HG02981 (cell line): Measurements from ENCODE around the gene CACNB3.

Experiments used
- ATAC-seq: cut with Tn5 transposase; IDR thresholded peaks from one replicate; pipeline ENCODE4 v1.9.1; 2021; ENCODE audit warnings: mild to moderate bottlenecking, moderate library complexity; ENCODE audit not compliant: unreplicated experiment

The CACNB3 gene

DNA sequence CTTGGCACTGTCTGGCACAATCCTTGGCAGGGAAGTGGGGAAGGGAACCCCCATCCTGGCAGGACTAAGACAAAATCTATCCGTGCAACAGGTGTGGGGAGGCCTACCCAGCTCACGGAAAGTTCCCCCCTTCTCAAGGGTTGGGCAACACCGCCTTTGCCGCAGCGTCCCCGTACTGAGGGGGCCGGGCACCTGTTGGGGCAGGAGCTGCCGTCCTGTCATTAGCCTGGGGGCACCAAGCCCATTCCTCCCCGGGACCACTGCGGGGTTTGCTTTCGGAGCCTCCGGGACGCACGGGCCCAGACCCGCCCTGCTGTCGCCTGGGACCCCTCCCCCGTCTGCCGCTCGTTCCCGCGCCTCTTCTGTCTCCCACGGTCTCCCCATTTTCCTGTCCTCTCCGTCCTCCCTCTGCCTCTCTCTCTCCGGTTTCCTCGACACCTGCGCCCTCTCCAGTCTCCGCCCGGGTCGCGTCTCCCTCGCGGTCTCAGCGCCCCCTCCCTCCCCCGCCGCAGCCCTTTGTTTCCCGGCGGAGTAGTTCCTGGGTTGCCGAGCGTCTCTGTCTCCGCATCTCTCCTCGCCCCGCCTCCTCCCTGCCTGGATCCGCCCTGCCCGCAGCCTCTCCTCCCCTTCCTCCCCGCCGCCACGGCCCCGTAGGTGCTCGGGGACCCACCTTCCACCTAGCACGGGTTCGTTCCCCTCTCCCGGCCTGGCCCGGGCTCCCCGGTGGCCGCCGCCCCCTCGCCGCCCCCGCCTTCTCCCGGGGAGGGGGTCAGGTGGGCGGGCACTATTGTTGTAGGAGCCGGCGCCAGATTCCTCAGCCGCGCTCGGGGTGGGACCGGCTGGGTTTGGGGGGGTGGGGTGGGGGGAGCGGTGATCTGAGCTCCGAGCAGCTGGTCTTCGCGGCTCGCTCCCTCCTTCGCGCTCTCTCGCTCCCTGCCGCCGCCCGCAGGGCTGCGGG lies at the start of gene CACNB3:
TSS of gene CACNB3 (plus strand) at position 624 of the 958 bp plus-strand sequence. CDS start 434 bp downstream, outside the sequence.
- ATAC-seq = peak; percentile 34

- ATAC-seq = no peak
Measured at GRCh38 chr12:48768736-48769135, 49.6 kb upstream of the CACNB3 start.

GRCh38 chr12:48770756-48771155 lies 47.5 kb upstream of the CACNB3 start:
- ATAC-seq = no peak

DNA sequence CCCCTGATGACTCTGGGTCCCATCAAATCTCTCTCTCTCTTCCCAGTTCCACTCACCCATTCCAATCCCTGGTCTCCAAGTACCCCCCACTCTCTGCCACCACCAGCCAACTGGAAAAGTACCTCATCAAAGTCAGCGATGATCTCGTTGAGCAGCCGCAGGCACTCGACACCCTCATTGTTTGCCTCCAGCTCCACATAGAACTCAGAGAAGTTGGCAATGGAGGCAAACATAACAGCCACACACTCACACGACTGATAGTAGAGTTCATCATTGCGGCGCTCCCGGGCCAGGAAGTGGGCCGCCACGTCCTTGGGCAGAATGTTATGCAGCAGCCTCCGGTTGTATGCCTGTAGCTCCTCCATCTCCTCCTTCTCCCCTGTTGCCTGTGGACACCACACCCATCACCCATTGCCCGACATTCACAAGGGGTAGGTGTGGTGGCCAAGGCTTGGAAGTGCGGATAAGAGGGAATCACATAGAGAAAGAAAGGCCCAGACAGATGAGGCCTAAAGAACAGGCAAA lies 46.6 kb upstream of the CACNB3 start:
- no peak for ATAC-seq

GRCh38 chr12:48773686-48774085 lies 44.6 kb upstream of the CACNB3 start:
- ATAC-seq = no peak

- no peak for ATAC-seq
Measured at GRCh38 chr12:48774516-48774915, 43.8 kb upstream of the CACNB3 start.

GRCh38 chr12:48775299-48775698 lies 43.0 kb upstream of the CACNB3 start:
- no peak for ATAC-seq

GRCh38 chr12:48775991-48776649 lies 42.2 kb upstream of the CACNB3 start:
- ATAC-seq = no peak

DNA sequence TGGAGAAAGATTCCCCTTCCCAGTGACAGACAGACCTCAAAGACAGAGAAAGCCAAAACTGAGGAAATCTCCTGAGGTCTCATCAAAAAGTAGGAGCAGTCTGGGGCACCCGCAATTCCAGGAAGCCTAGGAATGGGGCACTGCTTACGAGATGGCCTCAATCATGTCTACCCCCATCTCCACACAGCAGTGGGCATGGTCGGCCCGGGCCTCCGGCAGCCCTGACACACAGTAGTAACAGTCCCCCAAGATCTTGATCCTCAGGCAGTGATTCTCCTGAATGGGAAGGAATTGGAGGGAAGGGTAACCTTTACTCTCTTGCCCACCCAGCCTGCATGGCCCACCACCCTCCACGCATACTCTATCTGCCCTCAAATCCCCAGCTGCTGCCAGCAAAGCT lies 41.3 kb upstream of the CACNB3 start:
- ATAC-seq = no peak

GRCh38 chr12:48777501-48778400 lies 40.5 kb upstream of the CACNB3 start:
- no peak for ATAC-seq

DNA sequence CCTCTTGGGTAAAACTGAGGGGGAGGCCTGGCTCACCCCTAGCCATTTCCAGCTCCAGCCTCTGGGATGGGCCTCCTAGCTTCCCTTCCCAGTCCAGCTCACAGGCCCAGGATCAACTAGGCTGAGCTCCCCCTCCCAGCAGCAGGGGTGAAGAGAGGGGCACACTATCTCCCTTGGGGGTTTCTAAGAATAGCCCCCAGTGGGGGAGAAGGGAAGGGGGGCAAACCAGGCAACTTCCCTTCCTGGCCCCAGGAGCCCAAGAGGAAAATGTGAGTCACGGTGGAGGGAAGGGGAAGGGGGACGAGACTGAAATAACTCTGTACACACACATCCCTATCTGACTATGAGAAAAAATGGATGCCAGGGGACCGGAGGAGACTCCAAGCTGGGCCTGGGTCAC lies 38.4 kb upstream of the CACNB3 start:
- no peak for ATAC-seq

DNA sequence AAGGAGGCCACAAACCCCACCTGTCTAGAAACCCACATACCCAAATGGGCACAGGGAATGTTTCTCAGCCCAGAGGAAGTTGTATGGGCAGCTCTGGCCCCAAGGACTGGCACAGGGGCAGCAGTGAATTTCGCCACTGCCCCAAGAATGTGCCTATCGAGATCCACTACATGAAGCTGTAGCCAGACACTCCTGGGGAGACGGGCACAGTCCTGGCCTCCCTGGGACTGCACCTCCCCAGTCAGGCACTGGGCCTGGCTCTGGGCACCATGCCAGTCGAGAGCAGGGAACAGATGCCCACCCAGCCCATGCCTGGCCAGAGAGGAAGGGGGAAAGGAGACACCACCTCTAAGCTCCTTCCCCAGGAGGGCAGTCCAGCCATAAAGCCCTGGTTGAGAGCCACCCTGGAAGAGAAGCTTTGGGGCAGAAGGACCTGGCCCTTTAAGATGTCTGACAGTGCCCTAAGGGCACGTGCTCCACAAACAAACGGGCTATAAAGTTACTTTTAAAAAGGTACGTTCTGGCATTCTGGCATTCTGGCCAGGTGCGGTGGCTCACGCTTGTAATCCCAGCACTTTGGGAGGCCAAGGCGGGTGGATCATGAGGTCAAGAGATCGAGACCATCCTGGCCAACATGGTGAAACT lies 37.8 kb upstream of the CACNB3 start:
- ATAC-seq = no peak

GRCh38 chr12:48781750-48782456 lies 36.4 kb upstream of the CACNB3 start:
- no peak for ATAC-seq

GRCh38 chr12:48782457-48783395 lies 35.6 kb upstream of the CACNB3 start:
- no peak for ATAC-seq

- no peak for ATAC-seq
Measured at GRCh38 chr12:48783432-48783831, 34.9 kb upstream of the CACNB3 start.

GRCh38 chr12:48786591-48787544 lies 31.4 kb upstream of the CACNB3 start:
- ATAC-seq = no peak

DNA sequence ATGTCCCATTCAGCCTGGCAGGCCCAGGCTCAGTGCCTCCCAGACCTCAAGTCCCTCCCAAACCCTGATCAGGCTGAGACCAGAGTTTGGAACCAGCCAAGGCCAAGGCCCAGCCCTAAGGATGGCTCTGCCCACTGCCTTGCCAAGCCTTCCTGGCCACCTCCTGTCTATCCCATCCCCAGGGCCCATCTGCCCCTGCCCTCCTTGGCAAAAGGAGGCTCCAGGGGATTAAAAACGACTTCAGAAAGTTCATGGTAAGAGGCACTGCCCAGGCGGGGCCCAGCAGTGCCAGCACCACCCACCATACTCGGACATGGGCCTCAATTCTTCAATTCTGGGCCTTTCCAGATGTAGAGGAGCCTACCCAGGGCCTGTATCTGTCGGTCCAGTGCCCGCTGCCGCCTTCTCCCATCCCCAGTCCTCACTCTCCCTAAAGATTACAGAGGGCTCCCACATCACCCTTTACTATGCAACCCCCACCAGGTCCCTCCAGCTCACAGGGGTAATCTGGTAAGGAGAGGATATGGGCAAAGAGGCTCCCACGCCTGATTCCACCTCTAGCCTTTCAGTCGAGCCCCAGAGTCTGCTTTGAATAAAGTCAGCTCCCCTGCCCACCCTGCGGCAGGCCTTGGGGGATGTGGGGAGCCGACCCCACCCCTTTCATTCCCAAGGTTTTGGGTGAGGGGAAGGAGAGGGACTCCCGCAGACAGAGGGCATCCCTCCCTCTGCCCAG lies 30.3 kb upstream of the CACNB3 start:
- ATAC-seq = no peak
